ENCODE results near the gene MEIKIN. TPM values are rescaled to one million over a fixed set of nuclear protein-coding genes. Genes with fewer than 3 reads are reported as not detected.

Gene MEIKIN
- total RNA-seq, 2 experiments from 2014 or later: not detected

DNA sequence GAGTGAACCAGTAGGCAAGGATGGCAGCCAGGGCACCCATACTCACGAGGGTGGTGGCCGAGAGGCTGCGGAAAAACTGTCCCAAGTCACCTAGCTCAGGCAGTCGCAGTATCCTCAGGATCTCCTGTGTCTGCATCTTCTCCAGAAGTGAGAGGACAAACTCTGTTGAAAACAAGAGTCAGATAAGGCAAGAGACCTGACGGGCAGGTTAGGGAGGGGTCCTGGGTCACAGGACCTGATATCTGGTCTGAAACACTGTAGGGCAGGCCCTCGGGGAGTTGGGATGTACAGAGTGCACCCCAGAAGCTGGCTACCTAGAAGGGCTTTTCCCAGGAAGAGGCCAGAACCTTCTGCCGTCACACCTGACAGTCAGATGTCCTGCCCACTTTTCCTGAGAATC is 48.6 kb upstream of the MEIKIN start:
- POLR2A ChIA-PET: no interaction called here
- H2AFZ ChIP-seq (ENCODE audit: low read length): no peak overlapping the region
- no peak overlapping the region for H3K4me2 ChIP-seq (ENCODE audit: low read length)
- H4K20me1 ChIP-seq (ENCODE audit: insufficient read depth, low read length): no peaks in the 10 kb centered on the region
- intact Hi-C loops (cut with micrococcal nuclease; ENCODE audit: unreplicated experiment): no loop called here
- TF ChIP-seq, protein P1, sequence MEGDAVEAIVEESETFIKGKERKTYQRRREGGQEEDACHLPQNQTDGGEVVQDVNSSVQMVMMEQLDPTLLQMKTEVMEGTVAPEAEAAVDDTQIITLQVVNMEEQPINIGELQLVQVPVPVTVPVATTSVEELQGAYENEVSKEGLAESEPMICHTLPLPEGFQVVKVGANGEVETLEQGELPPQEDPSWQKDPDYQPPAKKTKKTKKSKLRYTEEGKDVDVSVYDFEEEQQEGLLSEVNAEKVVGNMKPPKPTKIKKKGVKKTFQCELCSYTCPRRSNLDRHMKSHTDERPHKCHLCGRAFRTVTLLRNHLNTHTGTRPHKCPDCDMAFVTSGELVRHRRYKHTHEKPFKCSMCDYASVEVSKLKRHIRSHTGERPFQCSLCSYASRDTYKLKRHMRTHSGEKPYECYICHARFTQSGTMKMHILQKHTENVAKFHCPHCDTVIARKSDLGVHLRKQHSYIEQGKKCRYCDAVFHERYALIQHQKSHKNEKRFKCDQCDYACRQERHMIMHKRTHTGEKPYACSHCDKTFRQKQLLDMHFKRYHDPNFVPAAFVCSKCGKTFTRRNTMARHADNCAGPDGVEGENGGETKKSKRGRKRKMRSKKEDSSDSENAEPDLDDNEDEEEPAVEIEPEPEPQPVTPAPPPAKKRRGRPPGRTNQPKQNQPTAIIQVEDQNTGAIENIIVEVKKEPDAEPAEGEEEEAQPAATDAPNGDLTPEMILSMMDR (conservative IDR thresholded peaks at IDR 0.05; ENCODE audit: low read length): no peak
- no peak for TF ChIP-seq EZH2phosphoT487 (IDR thresholded peaks at IDR 0.05; ENCODE audit: borderline replicate concordance, low read depth, low read length)
- H3K4me3 ChIP-seq (ENCODE audit: low read depth, low read length, poor library complexity, severe bottlenecking): no peak overlapping the region
- BruUV-seq (replicated peaks): no TSS peak
- H3K4me1 ChIP-seq (ENCODE audit: insufficient read depth, low read length, poor library complexity, severe bottlenecking): no peaks in the 10 kb centered on the region
- DNase-seq (ENCODE audit: low spot score): no peak
- H3K36me3 ChIP-seq (ENCODE audit: insufficient read depth, low read length): no peaks in the 10 kb centered on the region
- H3K9me2 ChIP-seq (ENCODE audit: insufficient read depth, low read length): no peaks in the 10 kb centered on the region
- H3K27ac ChIP-seq (ENCODE audit: low read depth, low read length, poor library complexity, severe bottlenecking): no peak overlapping the region
- CTCF ChIA-PET (ENCODE audit: unreplicated experiment): no interaction called here
- H3K9me3 ChIP-seq (ENCODE audit: low read length): no peaks in the 10 kb centered on the region
- H3K79me2 ChIP-seq (ENCODE audit: insufficient read depth, low read depth, low read length): no peaks in the 10 kb centered on the region

DNA sequence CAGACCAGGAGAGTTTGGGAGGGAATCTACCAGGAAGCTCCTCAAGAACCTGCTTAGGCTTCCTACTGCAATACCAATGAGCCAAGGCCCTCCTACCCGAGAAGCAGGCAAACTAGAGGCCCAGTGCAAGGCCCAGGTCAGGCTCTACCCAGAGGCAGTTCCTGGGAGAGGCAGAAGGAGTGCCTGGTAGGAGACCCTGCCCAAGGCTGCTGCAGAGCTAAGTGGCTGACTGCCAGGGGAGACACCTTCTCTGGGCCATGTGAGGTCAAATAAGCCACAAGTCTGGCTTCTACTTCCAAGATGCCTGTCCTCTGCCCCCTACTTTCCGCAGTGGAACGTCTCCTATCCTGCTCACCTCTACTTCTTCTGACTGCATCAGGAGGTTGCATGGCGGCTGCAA is 48.2 kb upstream of the MEIKIN start:
- Histone ChIP-seq H4K20me1 (ENCODE audit: insufficient read depth, low read length) (no peaks in the 10 kb centered on the region), H3K4me3 (ENCODE audit: low read depth, low read length, poor library complexity, severe bottlenecking) (no peak overlapping the region), H3K36me3 (ENCODE audit: insufficient read depth, low read length) (no peaks in the 10 kb centered on the region), H3K27ac (ENCODE audit: low read depth, low read length, poor library complexity, severe bottlenecking) (no peak overlapping the region), H3K9me2 (ENCODE audit: insufficient read depth, low read length) (no peaks in the 10 kb centered on the region), H2AFZ (ENCODE audit: low read length) (no peak overlapping the region), H3K4me2 (ENCODE audit: low read length) (no peak overlapping the region), H3K79me2 (ENCODE audit: insufficient read depth, low read depth, low read length) (no peaks in the 10 kb centered on the region), H3K4me1 (ENCODE audit: insufficient read depth, low read length, poor library complexity, severe bottlenecking) (no peaks in the 10 kb centered on the region), H3K9me3 (ENCODE audit: low read length) (no peaks in the 10 kb centered on the region)
- intact Hi-C loops (cut with micrococcal nuclease; ENCODE audit: unreplicated experiment): no loop called here
- TF ChIP-seq, protein P1 (conservative IDR thresholded peaks at IDR 0.05; ENCODE audit: low read length): no peak
- TF ChIP-seq EZH2phosphoT487 (IDR thresholded peaks at IDR 0.05; ENCODE audit: borderline replicate concordance, low read depth, low read length): no peak
- POLR2A ChIA-PET: interaction anchor here (0.7 kb wide), 1 partner anchor 254 kb away, joined by 3 read pairs; no protein-coding TSS in a partner anchor
- CTCF ChIA-PET (ENCODE audit: unreplicated experiment): no interaction called here
- BruUV-seq (replicated peaks): no TSS peak
- no peak for DNase-seq (ENCODE audit: low spot score)

DNA sequence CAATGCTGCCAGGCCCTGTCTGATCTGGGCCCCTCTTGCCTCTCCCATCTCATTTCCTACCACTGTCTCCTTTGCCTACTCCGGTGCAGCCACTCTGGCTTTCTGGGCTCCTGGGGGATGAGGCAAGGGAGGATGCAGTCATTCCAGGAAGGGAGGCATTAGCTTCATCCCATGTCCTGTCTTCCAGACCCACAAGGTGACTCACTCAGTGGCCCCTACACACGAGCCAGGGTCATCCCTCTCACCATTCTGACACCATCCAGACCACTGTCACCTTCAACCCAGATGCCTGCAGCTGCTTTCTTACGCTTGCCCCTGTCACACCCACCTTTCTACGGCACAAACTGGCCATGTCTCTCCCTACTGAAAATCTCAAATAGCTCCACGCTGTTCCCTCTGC is 46.9 kb upstream of the MEIKIN start:
- no peaks in the 10 kb centered on the region for H4K20me1 ChIP-seq (ENCODE audit: insufficient read depth, low read length)
- no TSS peak for BruUV-seq (replicated peaks)
- no peaks in the 10 kb centered on the region for H3K79me2 ChIP-seq (ENCODE audit: insufficient read depth, low read depth, low read length)
- H3K36me3 ChIP-seq (ENCODE audit: insufficient read depth, low read length): no peaks in the 10 kb centered on the region
- no peaks in the 10 kb centered on the region for H3K4me1 ChIP-seq (ENCODE audit: insufficient read depth, low read length, poor library complexity, severe bottlenecking)
- ChIA-PET POLR2A (interaction anchor here (1.1 kb wide), 1 partner anchor 14 kb away, joined by 3 read pairs; no protein-coding TSS in a partner anchor), CTCF (ENCODE audit: unreplicated experiment) (no interaction called here)
- no peak overlapping the region for H2AFZ ChIP-seq (ENCODE audit: low read length)
- TF ChIP-seq, protein P1 (conservative IDR thresholded peaks at IDR 0.05; ENCODE audit: low read length): no peak
- TF ChIP-seq EZH2phosphoT487 (IDR thresholded peaks at IDR 0.05; ENCODE audit: borderline replicate concordance, low read depth, low read length): no peak
- intact Hi-C loops (cut with micrococcal nuclease; ENCODE audit: unreplicated experiment): no loop called here
- no peaks in the 10 kb centered on the region for H3K9me3 ChIP-seq (ENCODE audit: low read length)
- no peak for DNase-seq (ENCODE audit: low spot score)
- H3K4me3 ChIP-seq (ENCODE audit: low read depth, low read length, poor library complexity, severe bottlenecking): no peak overlapping the region
- no peak overlapping the region for H3K27ac ChIP-seq (ENCODE audit: low read depth, low read length, poor library complexity, severe bottlenecking)
- H3K9me2 ChIP-seq (ENCODE audit: insufficient read depth, low read length): no peaks in the 10 kb centered on the region
- H3K4me2 ChIP-seq (ENCODE audit: low read length): no peak overlapping the region

Measured in OCI-LY7 (cell line).